Heart left ventricle (tissue), 16 donors: ENCODE data around the gene COL26A1. TPM values are rescaled to one million over a fixed set of nuclear protein-coding genes. Genes with fewer than 3 reads are reported as not detected.

Experiments
- ATAC-seq, 4 donors: fragments of 200-7000 bp; cut with Tn5 transposase; one replicate each; pipeline ENCODE4 v1.9.1; 2020 to 2022; ENCODE audit warnings: moderate library complexity in 4 of 4, mild to moderate bottlenecking in 3 of 4, moderate number of reproducible peaks in 1 of 4
- DNase-seq, 5 donors: peaks; one replicate each; pipeline ENCODE4 v3.0.0-alpha.2; 2020
- H3K27ac ChIP-seq, 12 donors: fragments of 200-600 bp; sonication (generic) in 4 of 12; one replicate each; pipeline versions ENCODE4 v1.5.0 to v1.8.0; 2016 to 2022; ENCODE audit warnings: mild to moderate bottlenecking in 2 of 12
- H3K27me3 ChIP-seq, 9 donors: fragments of 200-600 bp; sonication (generic) in 2 of 9; one replicate each; pipeline versions ENCODE4 v1.5.1 to v1.8.0; 2016 to 2022; ENCODE audit warnings: mild to moderate bottlenecking in 3 of 9
- H3K36me3 ChIP-seq, 9 donors: fragments of 200-600 bp; sonication (generic) in 2 of 9; one replicate each; pipeline versions ENCODE4 v1.5.0 to v1.8.0; 2018 to 2022; ENCODE audit warnings: mild to moderate bottlenecking in 2 of 9
- H3K4me1 ChIP-seq, 12 donors: fragments of 200-600 bp; sonication (generic) in 4 of 12; one replicate each; pipeline versions ENCODE4 v1.5.0 to v1.8.0; 2016 to 2022; ENCODE audit warnings: mild to moderate bottlenecking in 3 of 12
- H3K4me3 ChIP-seq, 12 donors: fragments of 200-600 bp; sonication (generic) in 4 of 12; one replicate each; pipeline versions ENCODE4 v1.5.0 to v1.8.0; 2017 to 2022; ENCODE audit warnings: mild to moderate bottlenecking in 9 of 12, moderate library complexity in 4 of 12
- H3K9me3 ChIP-seq, 12 donors: fragments of 200-600 bp; sonication (generic) in 4 of 12; one replicate each; pipeline versions ENCODE4 v1.5.0 to v1.8.0; 2016 to 2022; ENCODE audit warnings: mild to moderate bottlenecking in 1 of 12
- CTCF ChIP-seq, 12 donors: fragments of 200-600 bp; sonication (generic) in 4 of 12; IDR thresholded peaks; one replicate each; pipeline versions ENCODE4 v1.5.0 to v1.8.0; 2018 to 2022; ENCODE audit warnings: antibody characterized with exemption in 12 of 12, mild to moderate bottlenecking in 5 of 12
- POLR2A ChIP-seq, 2 donors: fragments of 450-650 bp; IDR thresholded peaks; one replicate each; pipeline ENCODE4 v1.6.1; 2017; ENCODE audit warnings: antibody characterized with exemption in 2 of 2, mild to moderate bottlenecking in 2 of 2, moderate library complexity in 2 of 2
- WGBS, 4 donors: extraction: QIAGEN DNeasy Blood & Tissue Kit in 2 of 4; methylation state at CpG; one replicate each; pipeline versions ENCODE4 v1.1.5 to v1.1.7; 2013 to 2018; 5-methylcytosine and 5-hydroxymethylcytosine counted together
- intact Hi-C, 10 donors: fragments of 100-400 bp; cut with DNase I; formaldehyde crosslinking; loops; one replicate each; pipeline versions ENCODE4 v1.11.1 to v1.14.2; 2022
- polyA plus RNA-seq, 2 donors: library from polyadenylated mRNA; stranded (reverse); fragments of 200-250 nt; gene quantifications; one replicate each; pipeline ENCODE4 v1.2.3, GENCODE V29; 2013
- total RNA-seq, 9 donors: library from RNA; depleted of rRNA in 2 of 9; stranded (reverse); fragments of >200 nt in 2 of 9; fragmentation: NEBNext Ultra II Directional in 3 of 9; extraction: Animal tissue kit (Norgen Biotek cat#: 25700) in 3 of 9; gene quantifications; one replicate each; pipeline versions ENCODE4 v1.1.0 to v1.2.4, GENCODE V29; 2016 to 2023
- donor health status: ischemic (EF 13 %, LVEDD 7.1; RV severe dilation, severe dysfunction).
- donor health status: healthy with polysubstance abuse.
- donor health status: DM: no; HTN: yes; CAD: no.
- donor health status: DM: no; HTN: no; CAD: no.
- donor health status: ischemic (EF 25% LVEDD 6.9; RV normal size, moderate dysfunction).
- donor health status: ischemic (EF 25% LVEDD 5.7; RV mildly dilated, moderate dysfunction).
- donor health status: healthy.
- donor health status: DM: yes; HTN: yes; CAD: no.
- donor health status: ischemic (EF 35%, LVEDD 5.7; RV mildly dilated, moderate dysfunction).
- donor health status: nonischemic (EF 11% LVEDD 7.7; RV severe dilation, severe dysfunction).
- donor health status: DM: yes; HTN: yes; CAD: no.
- donor health status: PGD.
- donor health status: ischemic (EF 29% LVEDD 5.4; RV normal size, mild dysfunction).
- donor health status: nonischemic (EF 23%, LVEDD 6.1; RV moderate dilation, normal function).

Gene COL26A1
- total and polyA plus RNA-seq, 11 donors: 0.08 to 2.1 TPM; not detected in 9

DNA sequence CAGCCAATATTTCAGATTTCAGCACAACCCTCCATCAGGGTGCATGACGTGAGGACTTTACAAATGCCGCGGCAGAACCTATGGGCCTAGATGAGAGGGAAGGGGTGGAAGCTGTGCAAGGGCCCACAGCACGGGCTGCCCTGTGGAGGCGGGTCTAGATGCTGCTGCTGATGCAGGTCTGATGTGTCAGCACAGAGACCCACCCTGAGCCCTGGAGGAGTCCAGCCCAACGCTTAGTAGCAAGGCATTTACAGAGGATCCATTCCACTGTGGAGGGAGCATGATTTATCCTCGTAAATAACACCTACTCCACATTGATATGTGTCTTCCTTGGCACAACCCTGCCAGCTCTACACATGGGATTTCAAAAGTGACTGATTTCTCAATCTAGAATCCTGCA lies 217.9 kb downstream of the COL26A1 start:
- no peak overlapping the region for H3K27ac ChIP-seq
- intact Hi-C loops: no loop called here
- H3K4me1 ChIP-seq: no peaks in the 10 kb centered on the region
- H3K27me3 ChIP-seq: peaks cover 0 to 14% (median 0%) of the 10 kb centered on the region in 9 donors
- no peaks in the 10 kb centered on the region for H3K36me3 ChIP-seq
- 86 to 92% (median 89%) methylated on average over 5 to 7 of the region's 7 CpGs for WGBS, 4 donors
- DNase-seq (no peak), ATAC-seq (no peak)
- no peak for TF ChIP-seq POLR2A (IDR thresholded peaks at IDR 0.05)
- TF ChIP-seq CTCF (IDR thresholded peaks at IDR 0.05): no peak
- H3K9me3 ChIP-seq: peaks cover 0 to 18% (median 4%) of the 10 kb centered on the region in 12 donors
- no peak overlapping the region for H3K4me3 ChIP-seq

- ATAC-seq (no peak), DNase-seq (no peak)
- H3K9me3 ChIP-seq: peaks cover 0 to 17% (median 4%) of the 10 kb centered on the region in 12 donors
- 61 to 70% (median 68%) methylated on average over 10 of the region's 10 CpGs for WGBS, 4 donors
- peaks cover 0 to 10% (median 0%) of the 10 kb centered on the region in 9 donors for H3K27me3 ChIP-seq
- intact Hi-C loops: no loop called here
- H3K27ac ChIP-seq: no peak overlapping the region
- no peak for TF ChIP-seq CTCF (IDR thresholded peaks at IDR 0.05)
- TF ChIP-seq POLR2A (IDR thresholded peaks at IDR 0.05): no peak
- H3K4me1 ChIP-seq: no peaks in the 10 kb centered on the region
- no peaks in the 10 kb centered on the region for H3K36me3 ChIP-seq
- H3K4me3 ChIP-seq: no peak overlapping the region
These were observed 219.2 kb downstream of the COL26A1 start for GRCh38 chr7:101581891-101582290.

- no peak for ATAC-seq
- Histone ChIP-seq H3K4me1 (no peaks in the 10 kb centered on the region), H3K9me3 (peaks cover 0 to 13% (median 4%) of the 10 kb centered on the region in 12 donors), H3K4me3 (no peak overlapping the region), H3K27ac (no peak overlapping the region), H3K27me3 (peaks cover 0 to 10% (median 0%) of the 10 kb centered on the region in 9 donors), H3K36me3 (no peaks in the 10 kb centered on the region)
- TF ChIP-seq CTCF (IDR thresholded peaks at IDR 0.05) (no peak), POLR2A (IDR thresholded peaks at IDR 0.05) (no peak)
- DNase-seq: no peak
- WGBS, 4 donors: 90 to 96% (median 93%) methylated on average over 3 of the region's 3 CpGs
- intact Hi-C loops: no loop called here
These were observed 220.3 kb downstream of the COL26A1 start for GRCh38 chr7:101582971-101583370.

DNA sequence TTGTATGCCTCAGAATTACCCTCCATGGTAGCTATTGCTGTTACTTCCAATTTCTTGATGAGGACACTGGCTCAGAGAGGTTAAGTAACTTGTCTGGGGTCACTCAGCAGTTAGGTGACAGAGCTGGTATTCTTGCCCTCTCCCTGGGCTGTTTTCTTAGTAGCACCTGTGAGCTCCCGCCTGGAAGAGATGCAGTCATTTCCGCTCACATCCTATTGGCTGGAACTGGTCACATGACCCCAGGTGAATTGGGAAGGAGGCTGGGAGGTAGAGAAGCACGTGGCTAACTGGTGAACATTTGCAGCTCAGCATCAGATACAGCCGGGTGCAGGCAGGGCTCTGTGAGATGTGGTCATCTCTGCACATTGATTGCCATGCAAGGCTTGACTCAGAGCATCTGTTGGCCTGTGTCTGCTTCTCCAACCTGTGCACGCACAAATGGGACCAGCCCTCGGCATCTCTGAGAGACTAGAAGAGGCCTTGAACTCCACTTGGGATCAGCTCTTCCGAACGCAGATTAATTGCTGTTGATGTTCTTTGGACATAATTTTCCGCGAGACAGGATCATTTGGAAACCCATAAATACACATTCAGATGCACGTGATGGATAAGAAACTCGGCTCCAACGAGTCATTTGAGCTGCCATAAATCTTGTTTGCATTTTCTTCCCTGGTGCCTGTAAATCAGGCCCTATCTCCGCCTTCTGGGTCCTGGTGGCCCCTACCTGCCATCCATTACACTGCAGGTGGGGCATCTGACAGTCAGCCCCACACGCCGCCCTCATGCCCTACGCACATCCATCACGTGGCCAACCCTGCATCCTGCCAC lies 223.6 kb downstream of the COL26A1 start:
- Histone ChIP-seq H3K4me3 (no peak overlapping the region), H3K4me1 (no peaks in the 10 kb centered on the region), H3K27me3 (peaks cover 0 to 10% (median 0%) of the 10 kb centered on the region in 9 donors), H3K27ac (no peak overlapping the region), H3K36me3 (no peaks in the 10 kb centered on the region), H3K9me3 (peaks cover 0 to 13% (median 4%) of the 10 kb centered on the region in 12 donors)
- 76 to 87% (median 82%) methylated on average over 16 to 18 of the region's 18 CpGs for WGBS, 4 donors
- ATAC-seq: no peak
- DNase-seq: no peak
- intact Hi-C loops: no loop called here
- TF ChIP-seq POLR2A (IDR thresholded peaks at IDR 0.05) (no peak), CTCF (IDR thresholded peaks at IDR 0.05) (no peak)
